IMR-90 (cell line): ENCODE results near the gene GLT1D1. TPM values are rescaled to one million over a fixed set of nuclear protein-coding genes. Genes with fewer than 3 reads are reported as not detected.

Experiments used
- ATAC-seq: fragments of 200-7000 bp; cut with Tn5 transposase; 2 replicates; pipeline ENCODE4 v1.9.1; 2020; ENCODE audit warnings: low read depth, mild to moderate bottlenecking, moderate library complexity
- BruUV-seq: library from RNA; stranded (reverse); fragments of 400-500 nt; replicated peaks from 2 replicates; lab custom pipeline; 2021; lab: Mats Ljungman, UMichigan
- CTCF ChIA-PET: fragments of 300-600 bp; formaldehyde crosslinking; extraction: SDS; loops from one replicate; lab custom pipeline; 2021; ENCODE audit warnings: antibody characterized with exemption; lab: Yijun Ruan, JAX
- POLR2A ChIA-PET: fragments of 300-600 bp; sonication (Branson Sonifier 250); formaldehyde crosslinking; loops from one replicate; lab custom pipeline; 2022; ENCODE audit warnings: antibody characterized with exemption; ENCODE audit not compliant: unreplicated experiment; lab: Charles Lee
- DNase-seq: peaks from one replicate; pipeline ENCODE4 v3.0.0; 2013
- H2AFZ ChIP-seq: replicated peaks from 2 replicates; pipeline ENCODE3; 2013; ENCODE audit warnings: low read length, mild to moderate bottlenecking; ENCODE audit not compliant: poor library complexity
- H2AK5ac ChIP-seq: 2 replicates; pipeline ENCODE4 v1.6.1; 2013; ENCODE audit warnings: low read depth, low read length, inconsistent platforms
- H2AK9ac ChIP-seq: replicated peaks from 2 replicates; pipeline ENCODE3; 2013; ENCODE audit warnings: mild to moderate bottlenecking, low read depth, low read length, moderate library complexity; ENCODE audit not compliant: poor library complexity
- H2BK120ac ChIP-seq: 2 replicates; pipeline ENCODE4 v1.6.1; 2013; ENCODE audit warnings: low read depth, low read length, inconsistent platforms
- H2BK15ac ChIP-seq: 3 replicates; pipeline ENCODE4 v1.6.1; 2013; ENCODE audit warnings: low read depth, low read length, inconsistent platforms
- H2BK20ac ChIP-seq: 2 replicates; pipeline ENCODE4 v1.6.1; 2013; ENCODE audit warnings: low read depth, mild to moderate bottlenecking, inconsistent platforms, low read length, moderate library complexity
- H2BK5ac ChIP-seq: 2 replicates; pipeline ENCODE4 v1.6.1; 2013; ENCODE audit warnings: mild to moderate bottlenecking, low read depth, low read length, inconsistent platforms; ENCODE audit not compliant: poor library complexity, severe bottlenecking
- H3K14ac ChIP-seq: replicated peaks from 2 replicates; pipeline ENCODE4 v1.6.1; 2013; ENCODE audit warnings: low read depth, low read length, inconsistent platforms
- H3K18ac ChIP-seq: 2 replicates; pipeline ENCODE4 v1.6.1; 2013; ENCODE audit warnings: low read depth, low read length, control low read depth
- H3K23ac ChIP-seq: 2 replicates; pipeline ENCODE4 v1.6.1; 2013; ENCODE audit warnings: low read depth, low read length, inconsistent platforms
- H3K27ac ChIP-seq: 2 replicates; pipeline ENCODE4 v1.5.1; 2013; ENCODE audit warnings: mild to moderate bottlenecking, control low read depth, low read length; ENCODE audit not compliant: insufficient read depth
- H3K27me3 ChIP-seq: 2 replicates; pipeline ENCODE4 v1.6.1; 2013; ENCODE audit warnings: low read length; ENCODE audit not compliant: control insufficient read depth, insufficient read depth
- H3K36me3 ChIP-seq: 2 replicates; pipeline ENCODE4 v1.6.1; 2013; ENCODE audit warnings: low read length, mixed read lengths; ENCODE audit not compliant: control insufficient read depth, insufficient read depth
- H3K4ac ChIP-seq: 2 replicates; pipeline ENCODE4 v1.6.1; 2013; ENCODE audit warnings: low read depth, low read length, inconsistent platforms
- H3K4me1 ChIP-seq: 2 replicates; pipeline ENCODE4 v1.6.1; 2013; ENCODE audit warnings: low read length, mixed read lengths; ENCODE audit not compliant: control insufficient read depth, insufficient read depth
- H3K4me2 ChIP-seq: 2 replicates; pipeline ENCODE4 v1.6.1; 2013; ENCODE audit warnings: low read depth, mild to moderate bottlenecking, control low read depth, low read length, moderate library complexity
- H3K4me3 ChIP-seq: 2 replicates; pipeline ENCODE4 v1.5.1; 2013; ENCODE audit warnings: low read depth, mild to moderate bottlenecking, control low read depth, low read length, moderate library complexity; ENCODE audit not compliant: insufficient read depth
- H3K56ac ChIP-seq: 2 replicates; pipeline ENCODE4 v1.6.1; 2013; ENCODE audit warnings: low read length, inconsistent platforms; ENCODE audit not compliant: insufficient read depth; ENCODE audit errors: extremely low read depth
- H3K79me1 ChIP-seq, 2 experiments: 2 replicates each; pipeline ENCODE4 v1.6.1; 2013; ENCODE audit warnings: low read length in 2 of 2, inconsistent platforms in 1 of 2, low read depth in 1 of 2
- H3K9ac ChIP-seq: 2 replicates; pipeline ENCODE4 v1.6.1; 2013; ENCODE audit warnings: low read depth, low read length, control low read depth
- H3K9me1 ChIP-seq: 2 replicates; pipeline ENCODE4 v1.6.1; 2013; ENCODE audit warnings: low read length, inconsistent platforms; ENCODE audit not compliant: insufficient read depth
- H3K9me3 ChIP-seq: 2 replicates; pipeline ENCODE4 v1.6.1; 2013; ENCODE audit warnings: low read length; ENCODE audit not compliant: control insufficient read depth, insufficient read depth
- H4K20me1 ChIP-seq: 2 replicates; pipeline ENCODE4 v1.6.1; 2013; ENCODE audit warnings: low read length, inconsistent platforms; ENCODE audit not compliant: insufficient read depth
- H4K5ac ChIP-seq: 2 replicates; pipeline ENCODE4 v1.6.1; 2013; ENCODE audit warnings: mild to moderate bottlenecking, low read depth, low read length, control low read depth
- H4K8ac ChIP-seq, 2 experiments: 2 replicates each; pipeline ENCODE4 v1.6.1; 2013; ENCODE audit warnings: low read depth in 2 of 2, low read length in 2 of 2, control low read depth in 1 of 2, inconsistent platforms in 1 of 2
- H4K91ac ChIP-seq: 2 replicates; pipeline ENCODE4 v1.6.1; 2013; ENCODE audit warnings: low read depth, low read length, inconsistent platforms; ENCODE audit not compliant: insufficient read depth
- CEBPB ChIP-seq: IDR thresholded peaks from 2 replicates; pipeline ENCODE4 v1.6.1; 2012; ENCODE audit warnings: low read depth, low read length, improper control_type of control experiment
- CHD1 ChIP-seq: IDR thresholded peaks from 2 replicates; pipeline ENCODE4 v1.6.1; 2012; ENCODE audit warnings: low read depth, low read length, improper control_type of control experiment
- FOS ChIP-seq: fragments of 150-350 bp; IDR thresholded peaks from 2 replicates; pipeline ENCODE4 v1.6.1; 2016; ENCODE audit warnings: low read depth, low read length
- MAFK ChIP-seq: IDR thresholded peaks from 2 replicates; pipeline ENCODE4 v1.6.1; 2012; ENCODE audit warnings: low read depth, low read length, improper control_type of control experiment
- MAZ ChIP-seq: IDR thresholded peaks from 2 replicates; pipeline ENCODE4 v1.6.1; 2012; ENCODE audit warnings: low read depth, mild to moderate bottlenecking, low read length, improper control_type of control experiment, moderate library complexity, borderline replicate concordance
- NFE2L2 ChIP-seq: fragments of 150-350 bp; IDR thresholded peaks from 2 replicates; pipeline ENCODE4 v1.6.1; 2016; ENCODE audit warnings: low read depth, mild to moderate bottlenecking, low read length
- POLR2A ChIP-seq: IDR thresholded peaks from 2 replicates; pipeline ENCODE4 v1.6.1; 2012; ENCODE audit warnings: mild to moderate bottlenecking, low read depth, low read length
- RAD21 ChIP-seq: IDR thresholded peaks from 2 replicates; pipeline ENCODE4 v1.6.1; 2012; ENCODE audit warnings: low read length, improper control_type of control experiment
- RCOR1 ChIP-seq: IDR thresholded peaks from 2 replicates; pipeline ENCODE4 v1.6.1; 2012; ENCODE audit warnings: mild to moderate bottlenecking, low read length, improper control_type of control experiment; ENCODE audit not compliant: insufficient replicate concordance
- SMC3 ChIP-seq: fragments of 150-350 bp; IDR thresholded peaks from 2 replicates; pipeline ENCODE4 v1.6.1; 2016; ENCODE audit warnings: low read depth, mild to moderate bottlenecking, antibody characterized with exemption, low read length, moderate library complexity
- USF2 ChIP-seq: fragments of 150-350 bp; IDR thresholded peaks from 2 replicates; pipeline ENCODE4 v1.6.1; 2017; ENCODE audit warnings: mild to moderate bottlenecking, antibody characterized with exemption, low read length, low read depth
- WGBS, 2 experiments: methylation state at CpG; one replicate each; pipeline versions ENCODE4 v1.1.5 to v1.1.7; 2013; ENCODE audit warnings: missing lambda C conversion rate in 2 of 2; ENCODE audit not compliant: insufficient read length in 1 of 2; ENCODE audit errors: extremely low coverage in 2 of 2; 5-methylcytosine and 5-hydroxymethylcytosine counted together
- dilution Hi-C: fragments of 300-500 bp; cut with HindIII; formaldehyde crosslinking; loops from one replicate; pipeline ENCODE4 v1.14.3; 2018; ENCODE audit warnings: low sequenced_read_pairs; ENCODE audit not compliant: unreplicated experiment
- in situ Hi-C: fragments of 300-500 bp; cut with MboI; formaldehyde crosslinking; loops from 3 replicates; pipeline ENCODE4 v1.14.3; 2019; ENCODE audit warnings: low sequenced_read_pairs, inconsistent platforms, mixed read lengths
- intact Hi-C: fragments of 100-400 bp; cut with micrococcal nuclease; formaldehyde crosslinking; loops from 2 replicates; pipeline ENCODE4 v1.10.0; 2022
- polyA plus RNA-seq, 3 experiments: library from polyadenylated mRNA; depleted of rRNA; stranded (reverse); fragments of >200 nt; gene quantifications; 2 replicates each; pipeline ENCODE4 v1.2.3, GENCODE V29; 2012; ENCODE audit warnings: low replicate concordance in 1 of 3
- total RNA-seq: library from RNA; depleted of rRNA; stranded (reverse); fragments of >200 nt; gene quantifications from 2 replicates; pipeline ENCODE4 v1.2.3, GENCODE V29; 2012
- TF ChIP-seq, protein P1 (sequence below): fragments of 150-350 bp; IDR thresholded peaks from 2 replicates; pipeline ENCODE4 v1.6.1; 2016; ENCODE audit warnings: low read depth, mild to moderate bottlenecking, low read length, moderate library complexity, borderline replicate concordance

GLT1D1 gene
- total and polyA plus RNA-seq, 2 of the 4 experiments (the other 2 are of a cell fraction): not detected

DNA sequence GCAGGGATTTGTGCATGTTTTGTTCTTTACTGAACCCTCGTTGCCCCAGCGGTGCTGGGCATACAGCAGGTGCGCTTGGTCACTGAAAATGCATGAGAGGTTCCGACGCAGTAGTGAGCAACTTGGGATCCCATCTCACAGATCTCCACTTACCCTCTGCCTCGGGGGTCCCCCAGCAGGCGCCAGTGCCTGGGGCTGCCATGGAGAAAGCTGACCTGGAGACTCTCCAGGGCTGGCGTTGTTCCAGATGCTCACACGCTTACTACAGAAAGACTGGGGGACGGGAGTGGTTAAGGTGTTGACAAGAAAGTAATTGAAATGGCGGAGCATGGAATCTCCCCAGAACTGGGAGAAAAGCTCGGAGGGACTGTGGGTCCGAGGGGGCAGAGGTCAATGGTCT lies 14.2 kb downstream of the GLT1D1 start:
- Histone ChIP-seq H2AFZ (no peak overlapping the region), H3K14ac (no peak overlapping the region), H3K27ac (no peak overlapping the region), H3K27me3 (no peaks in the 10 kb centered on the region), H3K4ac (no peak overlapping the region), H3K79me1 (no peaks in the 10 kb centered on the region), H3K18ac (no peak overlapping the region), H3K4me2 (no peak overlapping the region), H3K9ac (no peak overlapping the region), H4K20me1 (no peaks in the 10 kb centered on the region), H2BK120ac (no peak overlapping the region), H2BK15ac (no peak overlapping the region), H3K4me1 (no peaks in the 10 kb centered on the region), H2BK5ac (no peak overlapping the region), H2AK9ac (no peak overlapping the region), H3K9me1 (no peaks in the 10 kb centered on the region), H3K4me3 (no peak overlapping the region), H2AK5ac (no peak overlapping the region), H4K91ac (no peak overlapping the region), H3K23ac (no peak overlapping the region), H4K8ac (no peak overlapping the region), H3K9me3 (peaks cover 18% of the 10 kb centered on the region), H2BK20ac (no peak overlapping the region), H4K5ac (no peak overlapping the region), H3K56ac (no peak overlapping the region), H3K36me3 (no peaks in the 10 kb centered on the region)
- no peak for ATAC-seq
- dilution Hi-C loops: no loop called here
- in situ Hi-C loops: no loop called here
- no peak for DNase-seq
- BruUV-seq: no TSS peak
- intact Hi-C loops: no loop called here
- WGBS, 2 experiments: 60% methylated on average over 2 of the region's 13 CpGs; no CpG with 5 or more reads in 1 of the 2 experiments
- POLR2A ChIA-PET: no interaction called here
- TF ChIP-seq NFE2L2 (no peak), SMC3 (no peak), RAD21 (no peak), CEBPB (no peak), POLR2A (no peak), USF2 (no peak), FOS (no peak), CHD1 (no peak), MAFK (no peak), MAZ (no peak), RCOR1 (no peak)
- TF ChIP-seq, protein P1, sequence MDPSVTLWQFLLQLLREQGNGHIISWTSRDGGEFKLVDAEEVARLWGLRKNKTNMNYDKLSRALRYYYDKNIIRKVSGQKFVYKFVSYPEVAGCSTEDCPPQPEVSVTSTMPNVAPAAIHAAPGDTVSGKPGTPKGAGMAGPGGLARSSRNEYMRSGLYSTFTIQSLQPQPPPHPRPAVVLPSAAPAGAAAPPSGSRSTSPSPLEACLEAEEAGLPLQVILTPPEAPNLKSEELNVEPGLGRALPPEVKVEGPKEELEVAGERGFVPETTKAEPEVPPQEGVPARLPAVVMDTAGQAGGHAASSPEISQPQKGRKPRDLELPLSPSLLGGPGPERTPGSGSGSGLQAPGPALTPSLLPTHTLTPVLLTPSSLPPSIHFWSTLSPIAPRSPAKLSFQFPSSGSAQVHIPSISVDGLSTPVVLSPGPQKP: no peak
- CTCF ChIA-PET: no interaction called here
